ENCODE data around the gene MSH3.

Gene MSH3

GRCh38 chr5:80720181-80720580 is 65.7 kb downstream of the MSH3 start:
- POLR2A ChIA-PET, result no interaction called here
- H3K36me3 ChIP-seq (ENCODE audit: control insufficient read depth in 2 of 2, insufficient read depth in 1 of 2, low read length in 2 of 2), result peaks cover 3 to 12% of the 10 kb centered on the region in 2 experiments; a peak in 2 of 3 replicates

GRCh38 chr5:80722916-80723315 is 68.5 kb downstream of the MSH3 start:
- POLR2A ChIA-PET, result no interaction called here
- Histone ChIP-seq H3K4me1 (ENCODE audit: control insufficient read depth, insufficient read depth, low read length) (no peaks in the 10 kb centered on the region), H3K4me3 (ENCODE audit: low read depth, low read length) (no peak overlapping the region), H3K36me3 (ENCODE audit: control insufficient read depth in 2 of 2, insufficient read depth in 1 of 2, low read length in 2 of 2) (peaks cover 7 to 31% of the 10 kb centered on the region in 2 experiments), H3K9me3 (ENCODE audit: control insufficient read depth, insufficient read depth, low read depth, low read length) (no peaks in the 10 kb centered on the region), H3K27ac (ENCODE audit: extremely low read depth, low read depth, low read length) (no peak overlapping the region)
- CTCF ChIA-PET, result interaction anchor here (0.7 kb wide), 1 partner anchor 756 kb away, joined by 3 read pairs; no protein-coding TSS in a partner anchor
- TF ChIP-seq ZNF302 (tag by site-specific recombination; IDR thresholded peaks at IDR 0.05; ENCODE audit: low read depth) (no peak), SCRT2 (tag by site-specific recombination; IDR thresholded peaks at IDR 0.05) (no peak), ZNF518A (tag by site-specific recombination; conservative IDR thresholded peaks at IDR 0.05; ENCODE audit: low read depth) (peak; percentile 90), GLIS2 (tag by site-specific recombination; IDR thresholded peaks at IDR 0.05) (no peak), GLI2 (tag by site-specific recombination; IDR thresholded peaks at IDR 0.05; ENCODE audit: borderline replicate concordance, low read depth) (peak; percentile 15; the same call in 1 of the 2 replicates), GLIS1 (tag by site-specific recombination; IDR thresholded peaks at IDR 0.05) (no peak), ZNF280D (tag by site-specific recombination; IDR thresholded peaks at IDR 0.05) (no peak), AEBP2 (tag by site-specific recombination; IDR thresholded peaks at IDR 0.05; ENCODE audit: borderline replicate concordance) (0 out of 2 replicates have a peak, but pooled peaks have one; percentile 63), ZNF654 (tag by site-specific recombination; IDR thresholded peaks at IDR 0.05; ENCODE audit: low read depth) (peak; percentile 35), ZNF549 (tag by site-specific recombination; IDR thresholded peaks at IDR 0.05) (no peak), OVOL3 (tag by site-specific recombination; IDR thresholded peaks at IDR 0.05) (peak; percentile 30; the same call in 1 of the 2 replicates), ZNF513 (tag by site-specific recombination; IDR thresholded peaks at IDR 0.05) (no peak), PBX3 (CRISPR knock-in tag; IDR thresholded peaks at IDR 0.05) (no peak), MEIS1 (CRISPR knock-in tag; IDR thresholded peaks at IDR 0.05; ENCODE audit: borderline replicate concordance) (no peak), ZNF175 (tag by site-specific recombination; IDR thresholded peaks at IDR 0.05) (no peak), BCL11B (tag by site-specific recombination; IDR thresholded peaks at IDR 0.05; ENCODE audit: low read depth) (no peak), ZBTB20 (tag by site-specific recombination; IDR thresholded peaks at IDR 0.05) (no peak), RBAK (tag by site-specific recombination; IDR thresholded peaks at IDR 0.05) (0 out of 2 replicates have a peak, but pooled peaks have one; percentile 23), ZNF214 (tag by site-specific recombination; IDR thresholded peaks at IDR 0.05; ENCODE audit: borderline replicate concordance) (no peak), BCL6B (tag by site-specific recombination; IDR thresholded peaks at IDR 0.05) (no peak)

More at GRCh38 chr5:80720181-80720580, 65.7 kb downstream of the MSH3 start:
- CTCF ChIA-PET, result no interaction called here
- H3K4me1 ChIP-seq (ENCODE audit: control insufficient read depth, insufficient read depth, low read length), result no peaks in the 10 kb centered on the region
- H3K9me3 ChIP-seq (ENCODE audit: control insufficient read depth, insufficient read depth, low read depth, low read length), result no peaks in the 10 kb centered on the region
- no peak overlapping the region for H3K27ac ChIP-seq (ENCODE audit: extremely low read depth, low read depth, low read length)
- no peak overlapping the region for H3K4me3 ChIP-seq (ENCODE audit: low read depth, low read length)
- peak; percentile 56 for TF ChIP-seq SETDB1 (IDR thresholded peaks at IDR 0.05; ENCODE audit: insufficient read length, low read length)
- no peak for TF ChIP-seq YY1 (tag by site-specific recombination; IDR thresholded peaks at IDR 0.05)
- peak; percentile 98 for TF ChIP-seq ZNF133 (tag by site-specific recombination; IDR thresholded peaks at IDR 0.05)

Measured in HEK293 (cell line).